ENCODE measurements around the gene IL7R.

- TF ChIP-seq CTCF (IDR thresholded peaks at IDR 0.05; ENCODE audit: insufficient read depth, low read depth, low read length) (no peak), EZH2 (IDR thresholded peaks at IDR 0.05; ENCODE audit: insufficient read depth, low read length) (no peak)
These were observed 2.5 kb downstream of the IL7R start for GRCh38 chr5:35859101-35859661.
